Stimulated activated CD8-positive, alpha-beta memory T cell treated with anti-CD3 and anti-CD28 coated beads, Interleukin-2, amount 100 ng/mL, for 48 hours (primary cell): ENCODE measurements around the gene PIEZO1.

Experiments used
- DNase-seq, 2 donors: peaks; one replicate each; pipeline ENCODE4 v3.0.0-alpha.2; 2020; ENCODE audit warnings: low read depth in 2 of 2

PIEZO1 gene

DNA sequence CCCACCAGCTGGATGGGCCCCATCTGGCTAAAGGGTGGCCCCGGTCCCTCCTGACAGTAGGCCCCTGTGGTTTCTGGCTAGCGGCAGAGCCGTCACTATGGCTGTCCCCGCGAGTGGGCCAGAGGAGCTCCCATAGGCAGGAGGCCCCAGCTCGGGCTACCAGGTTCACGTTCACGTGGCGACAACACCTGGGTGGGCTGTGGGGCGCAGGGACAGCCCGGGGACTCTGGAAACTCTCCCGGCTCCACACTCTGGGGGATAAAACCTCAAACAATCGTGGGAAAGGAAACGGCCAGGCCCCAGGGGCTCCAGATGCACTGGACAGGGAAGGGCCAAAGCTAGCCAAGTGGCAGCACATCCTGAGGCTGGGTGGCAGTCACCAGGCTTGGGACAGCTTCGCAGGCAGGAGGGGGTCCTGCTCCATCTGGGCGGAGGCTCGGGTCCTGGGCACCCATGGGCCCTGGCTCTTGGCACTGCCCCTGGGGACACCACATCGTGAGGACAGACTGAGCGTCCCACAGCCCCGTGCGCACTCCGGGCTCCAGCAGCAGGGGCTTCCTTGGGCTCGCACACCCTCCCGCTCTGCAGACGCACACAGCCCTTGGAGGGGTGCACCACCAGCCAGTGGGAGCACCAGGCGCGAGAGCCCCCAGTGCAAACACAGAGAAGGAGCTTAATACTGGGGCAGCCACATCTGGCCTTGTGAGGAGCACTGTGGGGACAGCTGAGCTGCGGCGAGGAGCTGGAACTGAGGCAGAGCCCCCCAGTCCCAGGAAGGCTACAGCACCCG is 83.2 kb downstream of the PIEZO1 start:
- no peak for DNase-seq

DNA sequence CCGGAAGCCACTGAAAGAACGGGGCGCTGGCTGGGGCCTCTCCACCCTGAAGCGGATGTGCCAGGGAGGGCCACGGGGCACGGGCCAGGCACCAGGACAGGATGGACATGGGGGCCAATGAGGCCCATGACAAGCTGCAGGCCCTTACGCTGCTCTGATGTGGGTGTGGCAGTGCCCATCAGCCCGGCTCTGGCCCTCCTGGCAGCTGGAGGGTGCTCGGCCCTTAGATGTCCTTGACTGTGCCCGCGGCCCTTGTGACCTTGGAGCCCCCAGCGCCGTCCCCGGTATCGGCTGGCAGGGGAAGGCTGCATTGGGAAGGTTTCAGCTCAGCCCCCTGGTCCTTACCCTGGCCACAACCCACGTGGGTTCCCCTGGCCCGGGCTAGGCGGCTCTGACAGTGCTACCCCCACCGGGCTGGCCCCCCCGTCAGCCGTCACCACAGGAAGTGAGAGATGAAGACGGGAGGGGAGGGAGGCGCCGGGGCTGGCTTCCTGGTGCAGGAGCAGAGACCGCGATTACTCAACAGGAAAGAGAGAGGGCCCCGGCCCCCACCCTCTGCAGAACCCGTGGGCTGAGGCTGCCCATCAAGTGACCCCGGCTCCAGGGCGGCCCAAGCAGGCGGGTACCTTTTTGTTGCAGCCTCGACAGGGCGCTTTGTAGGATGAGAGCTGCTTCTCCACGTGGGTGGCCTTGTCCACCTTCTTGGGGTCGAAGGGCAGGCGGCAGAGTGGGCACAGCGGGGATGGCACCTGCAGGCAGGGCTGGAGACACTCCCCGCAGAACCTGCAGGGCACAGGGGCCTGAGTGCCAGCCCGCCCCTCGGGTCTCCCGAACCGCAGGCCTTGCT is 84.2 kb downstream of the PIEZO1 start:
- DNase-seq = peak; percentile 89 to 95

DNA sequence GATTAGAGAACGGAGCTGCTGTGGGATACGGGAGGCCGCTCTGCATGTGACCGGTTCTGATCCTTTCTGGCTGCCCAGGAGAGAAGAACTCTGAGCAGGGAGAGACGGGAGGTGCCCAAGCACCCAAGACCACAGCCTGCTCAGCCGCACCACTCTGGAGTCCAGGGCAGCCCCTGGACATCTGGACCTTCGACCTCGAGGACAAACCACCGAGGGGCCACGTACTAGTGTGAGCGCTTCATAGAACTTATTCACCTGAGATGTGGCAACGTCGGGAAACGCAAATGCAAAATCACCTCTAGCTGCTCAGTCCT is 84.7 kb downstream of the PIEZO1 start:
- DNase-seq = no peak

DNA sequence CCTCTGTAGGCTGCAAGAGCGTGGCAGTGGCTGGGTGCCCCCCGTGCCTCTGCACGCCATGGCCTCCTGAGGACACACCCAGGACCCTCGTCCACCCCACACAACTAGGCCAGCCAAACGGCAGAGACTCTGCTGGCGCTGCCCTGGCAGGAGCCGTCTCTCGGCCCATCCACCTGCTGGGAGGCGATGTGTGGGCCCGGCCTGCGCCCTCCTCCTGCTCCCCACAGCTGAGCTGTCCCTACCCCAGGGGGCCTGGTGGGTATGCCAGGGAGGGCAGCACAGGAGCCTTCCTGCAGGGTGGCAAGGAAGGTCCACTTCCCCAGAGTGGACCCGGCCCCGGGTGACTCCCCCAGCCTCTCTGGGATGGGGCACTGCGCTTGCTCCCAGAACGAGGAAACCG is 85.8 kb downstream of the PIEZO1 start:
- DNase-seq = no peak

DNA sequence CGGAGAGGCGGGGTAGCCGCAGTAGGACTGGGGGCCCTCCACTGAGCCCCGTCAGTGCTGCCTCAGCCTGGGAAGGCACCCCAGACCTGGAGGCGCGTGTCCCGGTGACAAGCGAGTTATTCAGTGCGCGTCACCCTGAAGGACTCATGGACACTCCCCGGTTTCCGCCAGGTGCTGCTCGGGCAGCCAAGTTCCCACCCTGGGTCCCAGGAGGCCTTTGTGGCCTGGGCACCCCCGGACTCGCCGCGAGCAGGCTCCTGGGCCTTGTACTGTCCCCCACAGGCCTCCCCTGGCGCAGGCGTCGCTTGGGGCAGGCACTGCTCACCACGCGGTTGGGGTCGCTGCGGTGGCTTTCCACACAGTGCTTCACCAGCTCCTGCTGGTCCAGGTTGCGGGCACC is 86.4 kb downstream of the PIEZO1 start:
- no peak for DNase-seq

DNA sequence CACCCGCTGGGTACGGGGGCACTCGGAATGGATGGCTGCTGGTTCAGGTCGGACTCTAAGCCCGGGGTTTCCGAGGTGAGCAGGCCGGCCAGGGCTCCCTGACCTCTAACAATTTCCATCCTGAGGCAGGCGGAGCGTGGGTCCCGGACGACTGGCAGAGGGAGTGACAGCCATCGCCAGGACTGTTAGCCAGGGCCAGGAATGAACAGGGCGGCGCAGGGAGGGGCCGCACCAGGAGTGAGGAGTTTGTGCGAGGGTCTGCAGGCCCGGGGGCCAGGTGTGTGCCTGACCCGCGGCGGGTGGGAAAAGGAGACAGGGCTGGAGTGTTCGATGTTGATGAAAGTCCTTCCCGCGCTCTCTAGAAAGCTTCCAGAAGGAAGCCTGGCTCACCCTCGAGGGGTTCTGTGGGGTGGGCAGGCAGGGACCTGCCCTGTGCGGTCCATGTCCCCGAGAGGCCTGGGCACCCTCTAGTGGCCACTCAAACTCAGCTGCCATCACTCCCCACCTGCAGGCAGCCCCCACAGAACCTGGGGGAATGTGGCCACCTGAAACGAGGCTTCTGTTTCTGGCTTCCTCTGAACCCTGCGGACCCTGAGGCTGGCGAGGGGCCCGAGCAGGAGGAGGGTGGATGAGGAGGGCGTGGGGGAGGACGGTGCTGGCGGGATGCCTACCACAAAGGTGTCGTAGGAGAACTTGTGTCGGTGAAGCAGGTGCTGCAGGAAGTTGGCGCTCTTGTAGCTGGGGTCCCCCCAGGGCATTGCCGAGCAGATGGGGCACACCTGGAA is 87.0 kb downstream of the PIEZO1 start:
- DNase-seq = no peak

DNA sequence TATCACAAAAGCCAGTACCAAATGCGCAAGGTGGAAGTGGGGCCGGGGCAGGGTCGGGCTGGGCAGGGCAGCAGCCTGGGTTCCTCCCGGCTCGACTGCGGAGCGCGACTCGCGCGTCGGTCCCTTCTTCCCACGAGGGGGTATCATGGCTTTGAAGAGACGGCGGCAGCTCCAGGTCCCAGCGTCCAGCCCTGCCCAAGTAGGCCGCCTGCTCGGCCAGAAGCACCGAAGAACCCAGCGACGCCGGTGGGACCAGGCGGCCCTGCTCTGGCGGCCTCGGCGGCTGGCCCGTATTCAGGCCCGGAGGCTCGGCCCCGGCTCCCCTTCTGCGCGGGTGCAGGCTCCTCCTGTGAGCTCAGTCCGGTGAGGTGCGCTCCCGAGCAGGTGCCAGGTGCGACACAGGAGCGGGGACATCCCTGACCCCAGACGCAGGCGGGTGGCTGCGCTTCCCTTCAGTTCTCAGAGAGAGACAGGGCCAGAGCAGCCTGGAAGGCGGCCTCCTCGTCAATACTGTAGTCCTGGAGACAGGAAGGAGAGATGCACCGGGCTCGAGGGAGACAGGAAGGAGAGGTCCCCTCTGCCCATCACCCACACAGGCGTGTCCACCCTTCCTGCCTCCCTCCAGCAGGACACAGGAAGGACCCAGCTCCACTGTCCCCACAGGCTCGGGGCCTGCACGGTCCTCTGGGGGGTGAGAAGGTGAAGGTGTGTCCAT is 87.7 kb downstream of the PIEZO1 start:
- no peak for DNase-seq

DNA sequence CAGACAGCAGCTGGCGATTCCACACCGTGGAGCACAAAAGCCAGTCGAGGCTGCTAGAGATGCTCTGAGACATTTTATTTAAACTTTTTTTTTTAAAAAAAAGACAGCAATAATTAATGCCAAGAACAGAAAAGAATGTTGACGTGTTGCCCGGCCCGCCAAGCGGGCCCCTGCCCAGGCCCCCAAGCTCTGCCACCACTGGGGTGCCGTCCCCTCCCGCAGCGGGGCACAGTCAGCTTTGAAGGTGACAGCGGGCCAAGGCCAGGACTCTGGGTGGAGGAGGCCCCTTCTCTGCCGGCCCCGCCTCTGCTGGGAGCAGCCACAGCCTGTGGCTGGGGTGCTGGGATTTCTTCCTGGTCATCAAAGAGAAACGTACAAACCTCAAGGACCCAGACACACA is 88.6 kb downstream of the PIEZO1 start:
- no peak for DNase-seq

DNA sequence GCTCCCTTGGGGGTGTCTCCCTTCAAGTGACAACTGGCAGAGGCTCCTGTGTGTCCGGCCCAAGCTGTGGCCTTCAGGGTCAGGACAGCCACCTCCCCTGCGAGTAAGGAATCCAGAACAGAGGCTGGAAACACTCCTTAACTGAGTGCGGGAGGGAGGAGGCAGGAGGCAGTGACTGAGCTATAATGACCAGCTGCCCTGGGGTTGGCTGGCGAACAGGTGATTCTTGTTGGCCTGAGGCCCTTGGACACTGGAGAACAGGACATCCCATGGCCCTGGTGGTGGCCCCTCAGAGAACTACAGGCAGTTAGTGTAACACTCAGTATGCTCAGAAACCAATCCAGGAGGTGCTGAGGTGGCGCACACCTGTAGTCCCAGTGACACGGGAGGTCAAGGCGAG is 89.3 kb downstream of the PIEZO1 start:
- DNase-seq = no peak

DNA sequence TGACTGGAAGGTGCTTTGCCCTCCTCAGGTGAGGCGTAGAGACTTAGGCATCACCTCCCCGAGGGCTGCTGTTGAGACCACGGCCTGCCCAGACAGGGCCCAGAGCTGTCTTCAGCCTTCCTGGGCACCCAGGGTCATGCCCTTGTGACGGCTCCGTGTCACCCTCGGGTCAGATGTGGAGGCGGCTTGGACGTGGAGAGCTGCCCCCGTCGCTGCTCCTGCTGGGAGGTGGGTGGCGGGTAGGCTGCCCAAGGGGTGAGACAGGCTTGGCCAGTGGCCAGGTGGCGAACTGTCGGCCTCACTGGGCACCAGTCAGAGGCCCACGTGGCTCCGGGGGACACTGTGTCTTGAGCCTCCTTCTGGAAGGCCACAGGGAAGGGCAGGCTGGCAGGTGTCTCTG is 89.8 kb downstream of the PIEZO1 start:
- no peak for DNase-seq

DNA sequence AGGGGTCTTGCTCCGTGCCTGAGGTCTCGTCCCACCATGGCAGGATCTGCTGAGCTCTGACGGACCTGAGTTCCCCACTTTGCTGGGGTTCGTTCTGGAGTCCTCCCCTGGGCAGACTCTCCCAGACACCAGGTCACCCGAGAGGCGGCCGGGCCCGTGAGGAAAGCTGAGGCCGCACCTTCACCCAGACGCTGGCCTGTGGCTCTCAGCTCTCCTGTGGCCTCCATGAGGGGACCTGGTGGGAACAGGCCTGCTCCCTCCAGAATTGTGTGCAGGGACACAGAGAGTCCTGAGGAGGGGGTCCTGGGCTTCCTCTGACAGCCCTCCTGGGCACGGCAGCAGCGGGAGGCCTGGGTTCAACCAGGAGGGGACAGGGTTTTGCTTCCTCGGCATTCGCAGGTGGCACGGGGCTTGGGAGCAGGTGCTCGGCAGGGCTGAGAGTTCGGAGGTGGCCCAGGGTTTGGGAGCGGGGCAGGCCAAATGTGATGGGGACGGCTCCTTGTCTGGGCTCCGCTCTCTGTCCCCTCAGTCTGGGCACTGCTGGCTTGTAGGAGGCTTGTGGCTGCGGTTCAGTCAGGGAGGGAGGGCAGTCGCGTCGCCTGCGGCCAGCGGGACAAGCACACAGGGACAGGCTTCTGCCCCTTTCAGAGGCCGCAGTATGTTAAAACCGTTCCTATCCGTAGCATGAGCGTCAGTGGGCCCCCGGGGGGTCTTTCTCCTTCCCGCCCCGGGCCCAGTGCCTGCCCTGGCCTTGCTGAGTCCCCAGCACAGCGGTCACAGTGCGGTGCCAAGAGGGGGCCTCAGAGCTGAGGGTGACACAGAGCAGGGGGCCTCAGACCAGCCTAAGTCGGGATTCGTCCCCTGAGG is 90.6 kb downstream of the PIEZO1 start:
- no peak for DNase-seq

DNA sequence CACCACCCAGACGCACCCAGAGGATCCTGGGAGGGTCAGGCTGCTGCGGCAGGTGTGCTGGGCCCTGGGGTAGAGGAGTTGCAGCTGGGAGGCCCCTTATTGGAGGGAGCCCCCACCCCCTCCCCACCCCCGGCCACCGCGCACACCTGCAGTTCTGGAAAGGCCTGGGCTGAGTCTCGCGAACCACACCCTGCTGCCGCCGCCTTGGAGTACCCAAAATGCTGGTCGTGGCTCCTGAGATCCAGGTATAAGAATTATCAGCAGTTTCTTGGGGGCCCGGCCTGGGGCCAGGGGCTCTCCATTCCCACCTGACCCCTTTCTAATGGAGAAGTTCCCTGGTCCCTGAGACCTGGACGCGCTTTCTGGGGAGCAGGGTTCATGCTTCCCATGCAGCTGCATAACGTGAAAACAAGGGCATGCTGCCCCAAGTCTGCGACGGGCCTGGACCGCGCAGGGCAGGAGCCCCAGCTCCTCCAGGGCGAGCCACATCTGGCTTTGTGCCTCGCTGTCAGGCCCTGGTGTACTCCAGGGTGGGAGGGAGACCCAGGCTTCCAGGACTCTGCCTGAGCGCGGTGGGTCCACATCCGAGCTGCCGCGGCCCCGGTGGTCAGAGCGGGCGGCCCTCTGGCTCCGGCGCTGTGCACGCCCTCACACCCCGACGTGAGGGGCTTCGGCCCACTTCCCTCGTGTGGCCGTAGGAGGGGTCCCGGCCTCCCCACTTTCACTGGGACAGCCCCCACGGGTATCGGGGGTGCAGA is 91.4 kb downstream of the PIEZO1 start:
- DNase-seq = no peak

DNA sequence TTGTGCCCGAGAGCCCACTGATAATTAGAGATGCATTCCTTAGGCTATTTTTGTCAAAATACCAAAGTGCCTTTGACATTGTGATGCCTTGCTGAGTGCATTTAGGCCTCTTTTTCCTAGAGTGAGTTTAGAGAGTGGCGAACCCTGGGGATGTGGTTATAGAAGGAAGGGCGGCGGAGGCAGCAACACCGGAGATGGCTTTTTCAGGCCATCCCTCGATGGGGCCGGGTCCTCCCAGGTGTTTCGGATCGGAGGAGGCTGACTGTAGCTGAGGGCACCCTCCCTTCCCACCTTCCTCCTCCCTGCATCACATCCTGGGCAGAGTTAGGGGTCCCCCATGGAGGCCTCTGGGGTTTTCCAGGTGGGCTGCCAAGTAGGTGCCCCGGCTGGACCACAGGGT is 92.2 kb downstream of the PIEZO1 start:
- DNase-seq = no peak

DNA sequence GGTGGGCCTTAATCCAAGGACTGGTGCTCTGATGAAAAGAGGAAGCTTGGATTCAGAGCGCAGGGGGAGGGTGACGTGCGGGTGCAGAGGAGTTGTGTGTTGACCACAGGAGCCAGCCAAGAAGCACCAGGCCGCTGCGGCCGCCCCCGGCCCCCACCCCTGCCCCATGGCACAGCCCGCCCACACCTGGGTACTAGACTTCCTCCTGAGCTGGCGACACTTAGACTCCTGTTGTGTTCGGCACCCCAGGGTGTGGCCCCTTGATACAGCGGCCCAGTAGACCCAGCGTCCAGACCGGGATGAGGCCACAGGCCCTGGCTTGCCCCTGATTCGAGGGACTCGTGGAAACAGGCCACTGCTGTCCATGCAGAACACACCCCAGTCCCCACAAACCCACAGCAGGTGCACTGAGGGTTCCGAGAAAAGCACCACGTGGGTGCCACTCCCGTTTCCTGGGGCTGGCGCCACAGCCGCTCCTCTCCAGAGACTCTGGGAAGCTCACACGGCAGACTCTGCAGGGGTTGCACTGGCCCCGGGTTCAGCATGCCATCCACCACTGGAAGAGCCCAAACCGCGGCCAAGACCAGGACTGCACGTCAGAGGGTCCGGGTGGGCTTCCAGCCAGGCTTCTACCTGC is 93.0 kb downstream of the PIEZO1 start:
- DNase-seq = no peak

DNA sequence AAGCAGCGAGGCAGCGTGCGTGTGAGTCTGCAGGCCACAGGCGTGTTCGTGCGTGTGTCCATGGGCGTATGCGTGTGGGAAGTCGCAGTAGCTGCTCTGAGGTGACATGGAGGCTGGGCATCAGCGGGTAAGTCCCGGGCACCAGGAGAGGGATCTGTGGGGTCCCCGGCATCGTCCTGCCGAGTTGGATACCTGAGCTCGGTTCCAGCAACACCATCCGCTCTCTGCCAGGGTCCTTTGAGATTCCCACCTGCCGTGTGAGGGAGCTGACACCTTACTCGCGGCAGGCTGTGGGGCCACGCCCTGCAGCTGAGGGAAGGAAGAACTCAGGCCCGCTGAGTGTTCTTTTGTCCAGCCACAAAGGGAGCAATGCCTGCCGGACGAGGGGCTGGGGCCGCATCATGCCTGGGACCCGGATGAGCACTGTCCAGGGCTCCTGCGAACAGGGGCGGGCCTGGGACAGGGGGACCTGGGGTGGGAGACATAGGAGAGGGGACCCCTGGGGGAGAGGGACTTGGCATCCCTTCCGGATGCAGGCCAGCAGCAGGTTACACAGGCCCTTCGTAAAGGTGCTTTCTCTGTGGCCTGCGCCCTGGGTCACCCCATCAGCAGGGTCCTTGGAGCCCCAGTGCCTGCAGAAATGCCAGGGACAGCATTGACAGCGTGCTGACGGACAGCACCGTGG is 93.7 kb downstream of the PIEZO1 start:
- no peak for DNase-seq

DNA sequence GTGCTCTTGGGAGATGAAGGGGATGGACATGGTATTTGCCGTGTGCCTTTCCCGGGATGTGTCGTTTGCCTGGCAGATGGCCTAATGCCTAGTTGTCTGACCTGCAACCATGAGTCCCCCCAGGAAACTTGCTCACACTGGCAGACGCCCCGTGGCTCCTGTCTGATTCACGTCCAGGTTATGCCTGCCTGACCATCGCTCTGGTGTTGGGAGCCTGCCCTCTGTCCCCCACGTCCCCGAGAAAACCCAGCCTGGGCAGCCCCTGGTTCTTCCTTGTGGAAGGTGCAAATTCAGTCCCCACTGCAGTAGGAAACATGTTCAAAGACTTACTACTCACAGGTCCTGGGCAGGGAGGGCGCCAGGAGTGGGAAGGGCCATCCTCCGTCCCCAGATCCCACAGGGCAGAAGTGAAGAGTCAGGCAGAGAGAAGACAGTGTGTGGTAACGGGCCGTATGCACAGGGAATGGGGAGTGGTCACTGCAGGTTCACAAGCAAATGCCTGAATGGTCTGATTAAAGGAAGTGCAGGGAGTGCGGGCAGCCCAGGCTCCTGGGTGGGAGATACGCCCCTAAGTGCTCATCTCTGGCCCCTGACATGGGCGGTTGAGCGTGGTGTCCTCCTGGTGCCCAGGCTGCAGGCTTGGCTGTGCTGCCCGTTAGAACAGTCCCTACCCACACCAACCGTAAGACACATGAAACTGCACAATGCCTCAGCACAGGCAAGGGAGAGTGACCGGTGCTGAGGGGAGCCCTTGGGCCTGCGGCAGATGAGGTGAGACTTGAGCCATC is 94.5 kb downstream of the PIEZO1 start:
- DNase-seq = no peak

DNA sequence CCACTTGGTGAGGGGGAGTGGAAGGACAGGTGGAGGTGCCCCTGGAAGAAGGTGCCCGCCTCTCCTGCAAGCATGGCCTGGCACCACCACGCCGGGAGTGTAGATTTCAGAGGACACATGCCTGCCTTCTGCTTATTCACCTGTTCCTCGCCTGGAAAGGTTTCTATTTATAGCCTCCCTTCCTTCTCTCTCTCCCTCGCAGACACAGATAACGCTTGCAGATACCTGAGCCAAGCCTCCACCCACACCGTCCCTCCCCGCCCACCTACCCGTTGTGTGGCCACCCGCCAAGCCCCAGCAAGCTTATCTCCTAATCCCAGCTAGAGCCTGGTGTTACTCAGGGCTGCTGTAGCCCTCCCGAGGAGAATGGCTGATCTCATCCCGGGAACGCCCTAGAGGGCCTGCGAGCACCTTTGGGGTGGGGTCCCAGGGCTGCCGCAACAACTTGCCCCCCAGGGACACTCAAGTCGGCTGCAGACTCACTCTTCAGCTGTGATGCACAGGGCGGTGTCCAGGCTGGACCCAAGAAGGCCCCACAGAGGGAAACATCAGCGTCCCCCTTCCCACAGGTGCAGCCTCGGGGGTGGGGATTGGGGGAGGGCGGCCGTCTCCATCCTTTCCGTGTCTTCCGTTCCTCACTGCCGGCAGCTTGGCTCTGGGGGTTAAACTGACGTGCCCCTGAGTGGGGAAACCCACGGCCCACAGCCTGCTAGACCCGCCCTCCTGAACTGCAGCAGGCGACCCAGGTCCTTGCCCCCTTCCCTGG is 96.8 kb downstream of the PIEZO1 start:
- DNase-seq = no peak

DNA sequence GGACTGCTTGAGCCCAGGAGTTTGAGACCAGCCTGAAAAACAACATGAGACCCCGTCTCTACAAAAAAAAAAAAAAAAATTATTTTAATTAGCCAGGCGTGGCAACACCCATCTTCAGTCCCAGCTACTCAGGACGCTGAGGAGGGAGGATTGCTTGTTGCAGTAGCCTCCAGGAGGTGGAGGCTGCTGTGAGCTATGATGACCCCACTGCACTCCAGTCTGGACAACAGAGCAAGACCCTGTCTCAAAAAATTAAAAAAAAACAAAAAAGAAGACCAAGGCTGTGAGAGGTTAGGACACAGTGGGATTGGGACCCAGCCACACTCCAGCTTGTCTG is 97.4 kb downstream of the PIEZO1 start:
- DNase-seq = no peak
